HCT116 (cell line): ENCODE results near the gene ARID3A. TPM values are rescaled to one million over a fixed set of nuclear protein-coding genes. Genes with fewer than 3 reads are reported as not detected.

Experiments
- ATAC-seq: fragments of 200-7000 bp; cut with Tn5 transposase; 2 replicates; pipeline ENCODE4 v1.9.1; 2020; ENCODE audit warnings: mild to moderate bottlenecking, moderate library complexity
- BruUV-seq: library from RNA; stranded (reverse); fragments of 400-500 nt; replicated peaks from 2 replicates; lab custom pipeline; 2021; lab: Mats Ljungman, UMichigan
- CTCF ChIA-PET: fragments of 300-600 bp; sonication (Branson Sonifier 250); formaldehyde crosslinking; loops from one replicate; lab custom pipeline; 2021; ENCODE audit warnings: antibody characterized with exemption; lab: Charles Lee
- POLR2A ChIA-PET: fragments of 300-600, 350-600 bp; sonication (Branson Sonifier 250); formaldehyde crosslinking; loops from one replicate; lab custom pipeline; 2021; ENCODE audit warnings: antibody characterized with exemption; lab: Charles Lee
- RAD21 ChIA-PET, 2 experiments: fragments of 300-600 bp; sonication (Branson Sonifier 250); formaldehyde crosslinking; loops; one replicate each; lab custom pipeline; 2023; ENCODE audit warnings: low total read pairs in 2 of 2; ENCODE audit not compliant: uncharacterized antibody in 2 of 2, unreplicated experiment in 2 of 2, low non-redundant PET in 1 of 2; lab: Charles Lee
- DNase-seq: peaks from one replicate; pipeline ENCODE4 v3.0.0-alpha.2; 2010; ENCODE audit warnings: low read depth, low spot score
- H2AFZ ChIP-seq: fragments of 200-600 bp; shearing (Covaris generic), sonication (generic); 2 replicates; pipeline ENCODE4 v1.6.1; 2017; ENCODE audit warnings: low read depth, mixed run types, mixed read lengths, antibody characterized with exemption, low read length; ENCODE audit not compliant: poor library complexity, severe bottlenecking
- H3K27ac ChIP-seq: 2 replicates; pipeline ENCODE4 v1.5.1; 2012; ENCODE audit warnings: low read depth, low read length
- H3K27me3 ChIP-seq: fragments of 200-600 bp; sonication (generic); 2 replicates; pipeline ENCODE4 v1.6.1; 2016; ENCODE audit warnings: mixed run types, low read length, mixed read lengths; ENCODE audit not compliant: insufficient read depth
- H3K36me3 ChIP-seq, 2 experiments: fragments of 200-500 bp in 1 of 2; fragments of 200-600 bp in 1 of 2; sonication (Bioruptor generic) in 1 of 2; sonication (generic) in 1 of 2; 2 replicates each; pipeline versions ENCODE4 v1.5.1 to v1.6.1; 2014 to 2016; ENCODE audit warnings: low read length in 2 of 2, inconsistent platforms in 1 of 2, mixed read lengths in 1 of 2, mixed run types in 1 of 2; ENCODE audit not compliant: insufficient read depth in 2 of 2, control insufficient read depth in 1 of 2
- H3K4me1 ChIP-seq, 2 experiments: fragments of 200-600 bp in 1 of 2; sonication (generic) in 1 of 2; 2 replicates each; pipeline versions ENCODE4 v1.5.1 to v1.6.1; 2012 to 2017; ENCODE audit warnings: low read length in 2 of 2, inconsistent platforms in 1 of 2, mild to moderate bottlenecking in 1 of 2, mixed read lengths in 1 of 2, mixed run types in 1 of 2, moderate library complexity in 1 of 2; ENCODE audit not compliant: insufficient read depth in 2 of 2, control insufficient read depth in 1 of 2
- H3K4me2 ChIP-seq: fragments of 200-600 bp; sonication (generic); 2 replicates; pipeline ENCODE4 v1.6.1; 2017; ENCODE audit warnings: mixed run types, low read length, mixed read lengths
- H3K4me3 ChIP-seq, 2 experiments: fragments of 200-600 bp in 1 of 2; sonication (generic) in 1 of 2; replicated peaks in 1 of 2; 2 replicates each; pipeline ENCODE4 v1.5.1; 2011 to 2016; ENCODE audit warnings: low read length in 2 of 2, control low read depth in 1 of 2, low read depth in 1 of 2, mild to moderate bottlenecking in 1 of 2, mixed read lengths in 1 of 2, mixed run types in 1 of 2
- H3K79me2 ChIP-seq: fragments of 200-600 bp; sonication (generic); 2 replicates; pipeline ENCODE4 v1.6.1; 2017; ENCODE audit warnings: mild to moderate bottlenecking, mixed run types, low read length, moderate library complexity, mixed read lengths; ENCODE audit not compliant: insufficient read depth
- H3K9ac ChIP-seq: fragments of 200-600 bp; sonication (generic); 2 replicates; pipeline ENCODE4 v1.6.1; 2016; ENCODE audit warnings: low read length, mixed read lengths
- H3K9me2 ChIP-seq: fragments of 200-600 bp; sonication (generic), shearing (Covaris generic); 2 replicates; pipeline ENCODE4 v1.6.1; 2017; ENCODE audit warnings: mixed run types, mild to moderate bottlenecking, moderate library complexity; ENCODE audit not compliant: insufficient read depth
- H3K9me3 ChIP-seq, 2 experiments: fragments of 200-500 bp in 1 of 2; fragments of 200-600 bp in 1 of 2; sonication (Bioruptor generic) in 1 of 2; sonication (generic) in 1 of 2; 2 replicates each; pipeline ENCODE4 v1.6.1; 2014 to 2017; ENCODE audit warnings: low read length in 2 of 2, mixed read lengths in 2 of 2, inconsistent platforms in 1 of 2, low read depth in 1 of 2, mild to moderate bottlenecking in 1 of 2, mixed run types in 1 of 2, moderate library complexity in 1 of 2; ENCODE audit not compliant: control insufficient read depth in 1 of 2, insufficient read depth in 1 of 2
- H4K20me1 ChIP-seq: fragments of 200-600 bp; sonication (generic), shearing (Covaris generic); 2 replicates; pipeline ENCODE4 v1.6.1; 2017; ENCODE audit warnings: mixed run types, mild to moderate bottlenecking, moderate library complexity; ENCODE audit not compliant: insufficient read depth
- CBX3 ChIP-seq: IDR thresholded peaks from 2 replicates; pipeline ENCODE4 v1.6.1; 2012; ENCODE audit warnings: low read depth
- CEBPB ChIP-seq: IDR thresholded peaks from 2 replicates; pipeline ENCODE4 v1.6.1; 2012; ENCODE audit warnings: low read depth
- FOSL1 ChIP-seq: IDR thresholded peaks from 2 replicates; pipeline ENCODE4 v1.6.1; 2012; ENCODE audit warnings: low read depth
- POLR2A ChIP-seq: IDR thresholded peaks from 2 replicates; pipeline ENCODE4 v1.7.0; 2011; ENCODE audit warnings: borderline replicate concordance; ENCODE audit not compliant: insufficient read depth, insufficient read length; ENCODE audit errors: extremely low read depth
- POLR2AphosphoS5 ChIP-seq: IDR thresholded peaks from 2 replicates; pipeline ENCODE4 v1.6.1; 2011; ENCODE audit warnings: mild to moderate bottlenecking, low read depth, low read length, moderate library complexity
- YY1 ChIP-seq: IDR thresholded peaks from 2 replicates; pipeline ENCODE4 v1.6.1; 2011; ENCODE audit warnings: low read length, low read depth, moderate library complexity, mild to moderate bottlenecking; ENCODE audit not compliant: insufficient replicate concordance; ENCODE audit errors: extremely low read depth
- ZBTB33 ChIP-seq: IDR thresholded peaks from 2 replicates; pipeline ENCODE4 v1.6.1; 2011; ENCODE audit warnings: mild to moderate bottlenecking, low read length, moderate library complexity; ENCODE audit not compliant: insufficient replicate concordance; ENCODE audit errors: extremely low read depth
- intact Hi-C: fragments of 100-400 bp; cut with micrococcal nuclease; formaldehyde crosslinking; loops from 2 replicates; pipeline ENCODE4 v1.10.0; 2022
- total RNA-seq: library from RNA; stranded (reverse); gene quantifications from one replicate; pipeline ENCODE4 v1.2.1, GENCODE V29; 2021; ENCODE audit not compliant: unreplicated experiment

The ARID3A gene
- total RNA-seq, 1 experiment from 2014 or later = 21.8 TPM

GRCh38 chr19:970695-971094, 44.9 kb downstream of the ARID3A start (continued):
- TF ChIP-seq ZBTB33 = no peak
- no peak for TF ChIP-seq FOSL1
- TF ChIP-seq POLR2AphosphoS5 = no peak
- no peak for TF ChIP-seq POLR2A

- no peak overlapping the region for H3K9ac ChIP-seq
- H3K4me2 ChIP-seq = no peak overlapping the region
- TF ChIP-seq ZBTB33 (no peak), CBX3 (no peak), CEBPB (no peak), YY1 (no peak)
- H3K27ac ChIP-seq = no peak overlapping the region
- intact Hi-C loops = no loop called here
- H3K36me3 ChIP-seq = peaks cover 5 to 40% of the 10 kb centered on the region in 2 experiments
- ChIA-PET POLR2A (no interaction called here), CTCF (no interaction called here), RAD21 (no interaction called here)
- H3K9me3 ChIP-seq = peaks cover 8 to 19% of the 10 kb centered on the region in 2 experiments; a peak in 3 of 4 replicates
- no peaks in the 10 kb centered on the region for H3K79me2 ChIP-seq
- DNase-seq (no peak), ATAC-seq (no peak)
- H3K27me3 ChIP-seq = no peaks in the 10 kb centered on the region
- no peak overlapping the region for H2AFZ ChIP-seq
- H4K20me1 ChIP-seq = no peaks in the 10 kb centered on the region
- no TSS peak for BruUV-seq
- no peaks in the 10 kb centered on the region for H3K9me2 ChIP-seq
- no peak overlapping the region for H3K4me3 ChIP-seq
- no peaks in the 10 kb centered on the region for H3K4me1 ChIP-seq
Observed at GRCh38 chr19:971795-972194, 46.0 kb downstream of the ARID3A start.
